Neural cell (in vitro differentiated cells): Measurements from ENCODE around the gene RPS2. TPM values are rescaled to one million over a fixed set of nuclear protein-coding genes. Genes with fewer than 3 reads are reported as not detected.
A peak's percentile ranks its signal among the peaks of the same experiment; 100 is the strongest.
"Not testable (repeated sequence)": the region's sequence is repeated elsewhere in the genome, so short reads cannot be mapped to it uniquely, and the experiment has no call there.

ENCODE experiments used
- H2AFZ ChIP-seq: fragments of 200-600, 300-800 bp; sonication (generic), shearing (Covaris generic); 2 replicates; pipeline ENCODE4 v1.6.0; 2014; ENCODE audit warnings: low read depth, mild to moderate bottlenecking, antibody characterized with exemption, low read length, moderate library complexity
- H3F3A ChIP-seq: fragments of 200-600 bp; shearing (Covaris generic); 2 replicates; pipeline ENCODE4 v1.6.1; 2016; ENCODE audit warnings: mild to moderate bottlenecking, moderate library complexity, mixed read lengths, antibody characterized with exemption, low read length; ENCODE audit not compliant: insufficient read depth, poor library complexity, severe bottlenecking
- H3K27ac ChIP-seq: fragments of 200-600, 300-800 bp; sonication (generic), shearing (Covaris generic); 2 replicates; pipeline ENCODE4 v1.5.1; 2014; ENCODE audit warnings: mild to moderate bottlenecking, low read length, moderate library complexity
- H3K27me3 ChIP-seq: fragments of 300-800, 200-600 bp; sonication (generic), shearing (Covaris generic); 2 replicates; pipeline ENCODE4 v1.6.0; 2014; ENCODE audit warnings: mild to moderate bottlenecking, low read depth, low read length, moderate library complexity; ENCODE audit not compliant: insufficient read depth
- H3K36me3 ChIP-seq: fragments of 300-800, 200-600 bp; sonication (generic), shearing (Covaris generic); 2 replicates; pipeline ENCODE4 v1.5.1; 2014; ENCODE audit warnings: mild to moderate bottlenecking, antibody characterized with exemption, low read length, moderate library complexity; ENCODE audit not compliant: insufficient read depth
- H3K4me2 ChIP-seq: fragments of 300-800, 200-600 bp; sonication (generic), shearing (Covaris generic); 2 replicates; pipeline ENCODE4 v1.6.0; 2014; ENCODE audit warnings: mild to moderate bottlenecking, low read length
- H3K4me3 ChIP-seq: fragments of 300-800, 200-600 bp; sonication (generic), shearing (Covaris generic); 2 replicates; pipeline ENCODE4 v1.5.1; 2014; ENCODE audit warnings: mild to moderate bottlenecking, low read length, moderate library complexity
- H3K79me2 ChIP-seq: fragments of 200-600 bp; shearing (Covaris generic); replicated peaks from 2 replicates; pipeline ENCODE4 v1.6.0; 2014; ENCODE audit warnings: mild to moderate bottlenecking, low read length, moderate library complexity; ENCODE audit not compliant: insufficient read depth
- H3K9ac ChIP-seq: fragments of 300-800, 200-600 bp; sonication (generic), shearing (Covaris generic); 2 replicates; pipeline ENCODE4 v1.6.1; 2016; ENCODE audit warnings: mild to moderate bottlenecking, low read length, mixed read lengths
- H3K9me2 ChIP-seq: fragments of 200-600 bp; shearing (Covaris generic); 2 replicates; pipeline ENCODE4 v1.6.1; 2016; ENCODE audit warnings: mild to moderate bottlenecking, low read length, mixed read lengths; ENCODE audit not compliant: insufficient read depth
- H3K9me3 ChIP-seq: fragments of 200-600, 300-800 bp; sonication (generic), shearing (Covaris generic); 2 replicates; pipeline ENCODE4 v1.6.1; 2016; ENCODE audit warnings: mild to moderate bottlenecking, mixed run types, low read length, moderate library complexity, mixed read lengths
- H4K20me1 ChIP-seq: fragments of 200-600 bp; shearing (Covaris generic); 2 replicates; pipeline ENCODE4 v1.6.1; 2016; ENCODE audit warnings: mild to moderate bottlenecking, mixed run types; ENCODE audit not compliant: insufficient read depth
- CTCF ChIP-seq: fragments of 450-650 bp; IDR thresholded peaks from 2 replicates; pipeline ENCODE4 v1.5.1; 2014; ENCODE audit warnings: antibody characterized with exemption, mild to moderate bottlenecking, moderate library complexity; ENCODE audit not compliant: poor library complexity, severe bottlenecking
- EP300 ChIP-seq: fragments of 450-650 bp; conservative IDR thresholded peaks from 2 replicates; pipeline ENCODE4 v1.6.1; 2014; ENCODE audit warnings: antibody characterized with exemption, mild to moderate bottlenecking, moderate library complexity; ENCODE audit not compliant: poor library complexity, severe bottlenecking
- EZH2 ChIP-seq: fragments of 200-600, 300-800 bp; shearing (Covaris generic), sonication (generic); IDR thresholded peaks from 2 replicates; pipeline ENCODE4 v1.6.1; 2014; ENCODE audit warnings: antibody characterized with exemption, low read length, borderline replicate concordance, mild to moderate bottlenecking; ENCODE audit not compliant: insufficient read depth, poor library complexity, severe bottlenecking
- MXI1 ChIP-seq: fragments of 450-650 bp; conservative IDR thresholded peaks from 2 replicates; pipeline ENCODE4 v1.6.1; 2014; ENCODE audit warnings: antibody characterized with exemption, mild to moderate bottlenecking; ENCODE audit not compliant: poor library complexity, severe bottlenecking
- POLR2AphosphoS5 ChIP-seq: IDR thresholded peaks from 2 replicates; pipeline ENCODE4 v1.6.1; 2012
- RAD21 ChIP-seq: fragments of 450-650 bp; conservative IDR thresholded peaks from 2 replicates; pipeline ENCODE4 v1.6.1; 2014; ENCODE audit warnings: antibody characterized with exemption, mild to moderate bottlenecking, moderate library complexity
- REST ChIP-seq: IDR thresholded peaks from 2 replicates; pipeline ENCODE4 v1.6.1; 2012; ENCODE audit warnings: borderline replicate concordance
- SMC3 ChIP-seq: fragments of 450-650 bp; conservative IDR thresholded peaks from 2 replicates; pipeline ENCODE4 v1.6.1; 2014; ENCODE audit warnings: antibody characterized with exemption, mild to moderate bottlenecking, moderate library complexity; ENCODE audit not compliant: poor library complexity
- TAF1 ChIP-seq: IDR thresholded peaks from 2 replicates; pipeline ENCODE4 v1.6.1; 2012; ENCODE audit warnings: low read depth
- polyA plus RNA-seq: library from polyadenylated mRNA; depleted of rRNA; stranded (reverse); fragments of >200 nt; gene quantifications from 2 replicates; pipeline ENCODE4 v1.2.3, GENCODE V29; 2014

Gene RPS2
- polyA plus RNA-seq, 1 donor from 2014 or later = 1,393 TPM

GRCh38 chr16:1958715-1959268 is 5.8 kb downstream of the RPS2 start:
- Histone ChIP-seq H3K27me3 (no peaks in the 10 kb centered on the region), H3F3A (no peaks in the 10 kb centered on the region), H3K79me2 (peaks cover 12% of the 10 kb centered on the region), H3K36me3 (no peaks in the 10 kb centered on the region), H3K9me2 (no peaks in the 10 kb centered on the region), H3K9me3 (no peaks in the 10 kb centered on the region), H2AFZ (peak overlapping the region; percentile 47), H3K9ac (peak overlapping the region; percentile 96), H3K4me2 (no peak overlapping the region), H3K27ac (no peak overlapping the region), H4K20me1 (no peaks in the 10 kb centered on the region), H3K4me3 (peak overlapping the region; percentile 97)
- TF ChIP-seq SMC3 (no peak), REST (no peak), EZH2 (no peak), TAF1 (no peak), MXI1 (no peak), CTCF (no peak), EP300 (no peak), RAD21 (no peak), POLR2AphosphoS5 (no peak)

- H3K36me3 ChIP-seq, H3K79me2 ChIP-seq, H3K9me2 ChIP-seq, H3K4me3 ChIP-seq, H3F3A ChIP-seq, H2AFZ ChIP-seq, H3K27ac ChIP-seq, H3K4me2 ChIP-seq, H3K9ac ChIP-seq, H3K27me3 ChIP-seq, H3K9me3 ChIP-seq, H4K20me1 ChIP-seq: not testable (repeated sequence)
Measured at GRCh38 chr16:1958143-1958491, 6.5 kb downstream of the RPS2 start.

GRCh38 chr16:1957434-1958142 is 7.0 kb downstream of the RPS2 start:
- not testable (repeated sequence) for H3K4me2 ChIP-seq, H3K36me3 ChIP-seq, H4K20me1 ChIP-seq, H2AFZ ChIP-seq, H3K27ac ChIP-seq, H3K9me2 ChIP-seq, H3K4me3 ChIP-seq, H3K9ac ChIP-seq, H3F3A ChIP-seq, H3K9me3 ChIP-seq, H3K79me2 ChIP-seq, H3K27me3 ChIP-seq
